DND-41 (cell line): ENCODE measurements around the gene SFTA2.
A peak's percentile ranks its signal among the peaks of the same experiment; 100 is the strongest.
"Not testable (repeated sequence)": the region's sequence is repeated elsewhere in the genome, so short reads cannot be mapped to it uniquely, and the experiment has no call there.

ENCODE experiments used
- ATAC-seq: fragments of 200-7000 bp; cut with Tn5 transposase; 3 replicates; pipeline ENCODE4 v1.9.1; 2021; ENCODE audit warnings: low read depth; ENCODE audit not compliant: insufficient read depth
- DNase-seq: peaks from one replicate; pipeline ENCODE4 v3.0.0-alpha.2; 2020
- H2AFZ ChIP-seq: 2 replicates; pipeline ENCODE4 v1.6.0; 2012; ENCODE audit warnings: low read depth, low read length
- H3K27ac ChIP-seq: 2 replicates; pipeline ENCODE4 v1.5.1; 2012; ENCODE audit warnings: low read length, inconsistent platforms
- H3K27me3 ChIP-seq: fragments of 200-600 bp; sonication (generic); 2 replicates; pipeline ENCODE4 v1.6.0; 2012; ENCODE audit warnings: low read length, mild to moderate bottlenecking, inconsistent platforms; ENCODE audit not compliant: insufficient read depth, poor library complexity
- H3K36me3 ChIP-seq: 2 replicates; pipeline ENCODE4 v1.5.1; 2012; ENCODE audit warnings: low read length, inconsistent platforms; ENCODE audit not compliant: insufficient read depth
- H3K4me1 ChIP-seq: 2 replicates; pipeline ENCODE4 v1.5.1; 2012; ENCODE audit warnings: mild to moderate bottlenecking, low read length; ENCODE audit not compliant: insufficient read depth
- H3K4me2 ChIP-seq: 2 replicates; pipeline ENCODE4 v1.6.0; 2012; ENCODE audit warnings: mild to moderate bottlenecking, moderate library complexity, low read length, inconsistent platforms; ENCODE audit not compliant: insufficient read depth
- H3K4me3 ChIP-seq, 2 experiments: fragments of 200-600 bp in 1 of 2; shearing (Covaris generic) in 1 of 2; 2 replicates each; pipeline ENCODE4 v1.5.1; 2012 to 2016; ENCODE audit warnings: inconsistent platforms in 2 of 2, low read length in 2 of 2, mild to moderate bottlenecking in 2 of 2, low read depth in 1 of 2, moderate library complexity in 1 of 2
- H3K79me2 ChIP-seq: 2 replicates; pipeline ENCODE4 v1.6.0; 2012; ENCODE audit warnings: low read length, inconsistent platforms; ENCODE audit not compliant: insufficient read depth
- H3K9ac ChIP-seq: 2 replicates; pipeline ENCODE4 v1.6.0; 2012; ENCODE audit warnings: low read depth, mild to moderate bottlenecking, inconsistent platforms, low read length, moderate library complexity
- H3K9me3 ChIP-seq: 2 replicates; pipeline ENCODE4 v1.5.1; 2012; ENCODE audit warnings: low read length, moderate library complexity, mild to moderate bottlenecking, inconsistent platforms; ENCODE audit not compliant: insufficient read depth, severe bottlenecking
- H4K20me1 ChIP-seq: 2 replicates; pipeline ENCODE4 v1.6.0; 2012; ENCODE audit warnings: low read length; ENCODE audit not compliant: insufficient read depth
- CTCF ChIP-seq: IDR thresholded peaks from 2 replicates; pipeline ENCODE4 v1.5.1; 2012; ENCODE audit warnings: borderline replicate concordance, low read length, moderate library complexity, mild to moderate bottlenecking; ENCODE audit not compliant: poor library complexity, severe bottlenecking; ENCODE audit errors: extremely low read depth
- EZH2 ChIP-seq: IDR thresholded peaks from 3 replicates; pipeline ENCODE4 v1.6.1; 2012; ENCODE audit warnings: borderline replicate concordance, low read depth, mild to moderate bottlenecking, moderate library complexity, low read length, inconsistent platforms; ENCODE audit not compliant: severe bottlenecking

Gene SFTA2

DNA sequence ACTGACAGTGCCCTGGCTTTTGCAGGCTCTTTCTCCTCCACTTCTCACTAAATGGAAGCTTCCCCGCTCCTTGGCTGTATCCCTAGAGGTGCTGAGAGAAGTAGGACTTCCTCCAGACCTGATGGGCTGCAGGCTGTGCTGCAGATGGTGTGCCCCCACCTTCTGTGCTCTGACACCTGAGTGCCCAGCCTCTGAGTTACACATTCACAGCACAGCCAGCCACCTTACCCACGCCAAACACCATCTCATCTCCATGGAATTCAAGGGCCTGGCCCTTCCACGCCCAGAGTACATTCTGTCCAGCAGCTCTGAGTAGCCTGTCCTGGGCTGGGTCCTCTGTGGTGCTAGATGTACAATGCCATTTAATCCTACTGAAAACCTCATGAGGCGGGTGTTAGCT is 5.3 kb downstream of the SFTA2 start:
- peak; percentile 20; the same call in 1 of the 3 replicates for ATAC-seq
- no peak overlapping the region for H3K9ac ChIP-seq
- H3K27me3 ChIP-seq, result no peaks in the 10 kb centered on the region
- TF ChIP-seq CTCF (no peak), EZH2 (no peak)
- H4K20me1 ChIP-seq, result no peaks in the 10 kb centered on the region
- no peaks in the 10 kb centered on the region for H3K4me1 ChIP-seq
- peaks cover 53% of the 10 kb centered on the region for H3K36me3 ChIP-seq
- no peak overlapping the region for H3K27ac ChIP-seq
- no peaks in the 10 kb centered on the region for H3K79me2 ChIP-seq
- DNase-seq, result no peak
- H3K4me2 ChIP-seq, result no peak overlapping the region
- H3K4me3 ChIP-seq, result no peak overlapping the region
- H2AFZ ChIP-seq, result no peak overlapping the region
- H3K9me3 ChIP-seq, result no peaks in the 10 kb centered on the region

DNA sequence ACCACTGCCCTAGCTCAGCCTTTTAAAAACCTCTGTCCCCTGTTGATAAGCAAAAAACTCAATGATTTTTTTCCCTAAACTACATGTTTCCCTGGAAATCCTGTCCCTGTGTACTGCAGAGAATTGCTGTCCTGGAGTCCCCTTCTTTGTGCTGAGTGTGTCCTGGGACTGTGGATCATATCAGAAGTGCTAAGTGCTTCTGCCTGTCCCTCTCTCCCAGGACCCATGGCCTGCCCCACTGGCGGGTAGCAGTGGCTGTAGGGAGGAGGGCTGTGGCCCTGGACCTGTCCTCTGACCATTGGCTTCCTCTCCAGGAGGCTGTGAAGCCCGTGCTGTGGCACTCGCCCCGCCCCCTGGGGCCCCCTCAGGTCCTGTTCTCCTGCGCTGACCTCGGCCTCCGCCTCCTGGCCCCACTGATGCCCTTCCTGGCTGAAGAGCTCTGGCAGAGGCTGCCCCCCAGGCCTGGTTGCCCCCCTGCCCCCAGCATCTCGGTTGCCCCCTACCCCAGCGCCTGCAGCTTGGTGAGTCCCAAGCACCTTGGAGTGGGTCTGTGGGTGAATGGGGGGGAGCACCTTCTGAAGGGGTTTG is 7.8 kb downstream of the SFTA2 start:
- DNase-seq, H3K9ac ChIP-seq, H3K27ac ChIP-seq, H3K9me3 ChIP-seq, H3K4me1 ChIP-seq, H2AFZ ChIP-seq, H3K27me3 ChIP-seq, ATAC-seq, H3K4me2 ChIP-seq, H3K4me3 ChIP-seq, H4K20me1 ChIP-seq, H3K79me2 ChIP-seq: not testable (repeated sequence)
- peaks cover 75% of the 10 kb centered on the region for H3K36me3 ChIP-seq

DNA sequence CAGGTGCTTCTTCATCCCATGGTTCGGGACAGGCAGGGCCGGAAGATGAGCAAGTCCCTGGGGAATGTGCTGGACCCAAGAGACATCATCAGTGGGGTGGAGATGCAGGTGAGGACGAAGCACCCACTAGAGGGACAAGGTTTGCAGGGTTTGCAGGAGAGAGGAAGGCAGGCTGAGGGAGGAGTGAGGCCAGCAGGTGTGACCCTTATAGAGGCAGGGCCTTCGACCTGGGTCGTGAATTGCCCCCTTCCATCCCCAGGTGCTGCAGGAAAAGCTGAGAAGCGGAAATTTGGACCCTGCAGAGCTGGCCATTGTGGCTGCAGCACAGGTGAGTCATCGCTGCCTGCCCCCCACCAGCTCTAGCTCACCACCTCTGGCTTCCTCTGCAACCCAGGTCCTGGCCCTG is 9.5 kb downstream of the SFTA2 start:
- Histone ChIP-seq H3K27ac (no peak overlapping the region), H3K4me3 (no peak overlapping the region), H3K36me3 (peaks cover 90% of the 10 kb centered on the region), H4K20me1 (no peaks in the 10 kb centered on the region; the same call in 1 of the 2 replicates), H3K4me2 (no peak overlapping the region), H3K9me3 (no peaks in the 10 kb centered on the region), H3K4me1 (peaks cover 3% of the 10 kb centered on the region; the same call in 1 of the 2 replicates), H3K27me3 (no peaks in the 10 kb centered on the region), H3K9ac (no peak overlapping the region), H2AFZ (no peak overlapping the region), H3K79me2 (peaks cover 2% of the 10 kb centered on the region; the same call in 1 of the 2 replicates)
- ATAC-seq (no peak), DNase-seq (no peak)
- TF ChIP-seq EZH2 (no peak), CTCF (no peak)

GRCh38 chr6:30918670-30919069 is 13.3 kb downstream of the SFTA2 start:
- no peak overlapping the region for H3K27ac ChIP-seq
- peaks cover 77% of the 10 kb centered on the region for H3K36me3 ChIP-seq
- H3K9ac ChIP-seq, result no peak overlapping the region
- TF ChIP-seq EZH2 (no peak), CTCF (no peak)
- DNase-seq (no peak), ATAC-seq (no peak)
- peaks cover 36% of the 10 kb centered on the region for H3K4me1 ChIP-seq
- H4K20me1 ChIP-seq, result no peaks in the 10 kb centered on the region; the same call in 1 of the 2 replicates
- H3K79me2 ChIP-seq, result peaks cover 32% of the 10 kb centered on the region
- H3K4me3 ChIP-seq, result no peak overlapping the region
- no peak overlapping the region for H3K4me2 ChIP-seq
- no peak overlapping the region for H2AFZ ChIP-seq
- no peaks in the 10 kb centered on the region for H3K9me3 ChIP-seq
- no peaks in the 10 kb centered on the region for H3K27me3 ChIP-seq
